Activated effector memory CD4-positive, alpha-beta T cell treated with anti-CD3 and anti-CD28 coated beads, Interleukin-2, amount 50 U/mL, for 16 hours (primary cell): ENCODE results near the gene ST3GAL3.
A peak's percentile ranks its signal among the peaks of the same experiment; 100 is the strongest.
"Not testable (repeated sequence)": the region's sequence is repeated elsewhere in the genome, so short reads cannot be mapped to it uniquely, and the experiment has no call there.

Source experiments
- DNase-seq: peaks from one replicate; pipeline ENCODE4 v3.0.0-alpha.2; 2020

ST3GAL3 gene

GRCh38 chr1:43704838-43705237 is 2.5 kb upstream of the ST3GAL3 start:
- DNase-seq = no peak

GRCh38 chr1:43705334-43705733 is 2.0 kb upstream of the ST3GAL3 start:
- no peak for DNase-seq

GRCh38 chr1:43705982-43706597 is 1.2 kb upstream of the ST3GAL3 start:
- no peak for DNase-seq

GRCh38 chr1:43706598-43707189 is 642 bp upstream of the ST3GAL3 start:
- peak; percentile 66 for DNase-seq

- no peak for DNase-seq
Measured at GRCh38 chr1:43708002-43708410, 670 bp downstream of the ST3GAL3 start.

GRCh38 chr1:43711049-43711448 is 3.7 kb downstream of the ST3GAL3 start:
- DNase-seq = no peak

- no peak for DNase-seq
Measured at GRCh38 chr1:43711524-43712386, 4.4 kb downstream of the ST3GAL3 start.

GRCh38 chr1:43716559-43717281 is 9.4 kb downstream of the ST3GAL3 start:
- no peak for DNase-seq

GRCh38 chr1:43719063-43719462 is 11.7 kb downstream of the ST3GAL3 start:
- no peak for DNase-seq

GRCh38 chr1:43719670-43720419 is 12.5 kb downstream of the ST3GAL3 start:
- not testable (repeated sequence) for DNase-seq

GRCh38 chr1:43722810-43723209 is 15.5 kb downstream of the ST3GAL3 start:
- no peak for DNase-seq

GRCh38 chr1:43729816-43730463 is 22.6 kb downstream of the ST3GAL3 start:
- DNase-seq = no peak

- no peak for DNase-seq
Measured at GRCh38 chr1:43731867-43732531, 24.7 kb downstream of the ST3GAL3 start.

GRCh38 chr1:43736819-43737218 is 29.5 kb downstream of the ST3GAL3 start:
- DNase-seq = no peak

GRCh38 chr1:43742026-43742425 is 34.7 kb downstream of the ST3GAL3 start:
- no peak for DNase-seq

GRCh38 chr1:43743206-43743605 is 35.9 kb downstream of the ST3GAL3 start:
- DNase-seq = no peak

GRCh38 chr1:43747736-43748135 is 40.4 kb downstream of the ST3GAL3 start:
- DNase-seq = no peak

- no peak for DNase-seq
Measured at GRCh38 chr1:43750083-43750482, 42.7 kb downstream of the ST3GAL3 start.

- no peak for DNase-seq
Measured at GRCh38 chr1:43753422-43753821, 46.1 kb downstream of the ST3GAL3 start.

GRCh38 chr1:43754892-43755291 is 47.6 kb downstream of the ST3GAL3 start:
- no peak for DNase-seq

GRCh38 chr1:43757343-43758053 is 50.2 kb downstream of the ST3GAL3 start:
- no peak for DNase-seq
